OCI-LY3 (cell line): Measurements from ENCODE around the gene PKM.
A peak's percentile ranks its signal among the peaks of the same experiment; 100 is the strongest.

Source experiments
- H2AFZ ChIP-seq: fragments of 200-600, 300-600 bp; shearing (Covaris generic); 2 replicates; pipeline ENCODE4 v1.6.0; 2014; ENCODE audit warnings: antibody characterized with exemption, low read depth, low read length
- H3K27ac ChIP-seq: fragments of 200-600, 300-600 bp; sonication (generic); 2 replicates; pipeline ENCODE4 v1.5.1; 2014; ENCODE audit warnings: mild to moderate bottlenecking, low read length, moderate library complexity, mixed read lengths
- H3K27me3 ChIP-seq: fragments of 200-600, 300-600 bp; sonication (generic); 2 replicates; pipeline ENCODE4 v1.6.1; 2014; ENCODE audit warnings: low read depth, low read length, mixed read lengths
- H3K36me3 ChIP-seq: fragments of 200-600, 300-600 bp; sonication (generic); replicated peaks from 2 replicates; pipeline ENCODE3; 2014; ENCODE audit warnings: low read depth, low read length, mixed read lengths
- H3K4me1 ChIP-seq: fragments of 300-600, 200-600 bp; sonication (generic); 2 replicates; pipeline ENCODE4 v1.6.1; 2014; ENCODE audit warnings: low read length, mixed read lengths
- H3K4me2 ChIP-seq: fragments of 200-600, 300-600 bp; sonication (generic); 2 replicates; pipeline ENCODE4 v1.6.1; 2014; ENCODE audit warnings: low read length, mixed read lengths
- H3K4me3 ChIP-seq: fragments of 300-600, 200-600 bp; sonication (generic); 2 replicates; pipeline ENCODE4 v1.5.1; 2014; ENCODE audit warnings: antibody characterized with exemption, mild to moderate bottlenecking, low read length, moderate library complexity
- H3K79me2 ChIP-seq: fragments of 300-600, 200-600 bp; shearing (Covaris generic); 2 replicates; pipeline ENCODE4 v1.6.1; 2014; ENCODE audit warnings: mild to moderate bottlenecking, low read length, mixed read lengths
- H3K9ac ChIP-seq: fragments of 300-600, 200-600 bp; shearing (Covaris generic); 2 replicates; pipeline ENCODE4 v1.6.0; 2014; ENCODE audit warnings: mild to moderate bottlenecking, low read length, moderate library complexity
- H3K9me3 ChIP-seq: fragments of 200-600, 300-600 bp; shearing (Covaris generic); 2 replicates; pipeline ENCODE4 v1.6.1; 2014; ENCODE audit warnings: low read length, mixed read lengths; ENCODE audit not compliant: insufficient read depth
- H4K20me1 ChIP-seq: fragments of 200-600, 300-600 bp; sonication (generic); 2 replicates; pipeline ENCODE4 v1.6.1; 2016; ENCODE audit warnings: low read length, mixed read lengths; ENCODE audit not compliant: insufficient read depth
- EZH2phosphoT487 ChIP-seq: fragments of 200-600 bp; shearing (Covaris generic); IDR thresholded peaks from 2 replicates; pipeline ENCODE4 v1.6.1; 2018; ENCODE audit warnings: antibody characterized with exemption, mixed run types, low read depth
- TF ChIP-seq, protein P1 (sequence below): fragments of 200-600, 300-600 bp; sonication (generic); IDR thresholded peaks from 2 replicates; pipeline ENCODE4 v1.5.1; 2014; ENCODE audit warnings: antibody characterized with exemption, low read length, low read depth

Gene PKM

DNA sequence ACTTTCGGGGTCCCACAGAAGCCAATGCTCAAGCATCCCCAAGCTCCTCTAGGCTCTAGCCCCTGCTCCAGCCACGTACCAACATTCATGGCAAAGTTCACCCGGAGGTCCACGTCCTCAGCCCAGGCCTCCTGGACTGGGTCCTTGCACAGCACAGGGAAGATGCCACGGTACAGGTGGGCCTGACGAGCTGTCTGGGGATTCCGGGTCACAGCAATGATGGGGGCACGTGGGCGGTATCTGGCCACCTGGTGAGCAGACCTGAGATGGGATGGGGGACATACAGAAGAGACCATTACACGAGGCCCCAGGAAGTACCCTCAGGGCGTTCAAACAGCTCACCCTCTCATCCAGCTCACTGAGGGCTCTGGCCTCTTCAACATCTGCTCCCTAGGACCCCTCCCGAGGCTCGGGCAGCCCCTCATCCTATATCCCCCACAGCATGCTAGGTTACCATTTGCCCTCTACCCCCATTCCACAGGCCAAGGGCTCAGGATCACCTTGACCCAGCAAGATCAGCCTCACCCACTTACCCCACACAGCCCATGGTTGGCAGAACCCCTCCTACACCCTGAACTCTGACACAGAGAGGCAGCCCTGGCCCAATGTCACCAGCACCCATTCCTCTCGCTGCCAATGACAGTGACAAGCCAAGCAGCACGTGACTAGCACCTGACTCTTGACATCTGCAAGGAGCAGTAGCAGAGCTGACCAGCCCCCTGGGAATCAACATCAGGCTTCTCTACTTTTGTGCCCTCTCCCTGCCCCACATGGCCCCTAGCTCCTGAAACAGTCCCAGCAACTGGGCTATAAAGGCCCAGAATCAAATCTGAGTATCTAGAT is 30.4 kb downstream of the PKM start:
- Histone ChIP-seq H3K4me3 (no peak overlapping the region), H3K4me2 (no peak overlapping the region), H3K79me2 (peaks cover 21% of the 10 kb centered on the region), H4K20me1 (peaks cover 85% of the 10 kb centered on the region), H2AFZ (no peak overlapping the region), H3K4me1 (peaks cover 5% of the 10 kb centered on the region), H3K9ac (no peak overlapping the region), H3K27ac (peak overlapping the region; percentile 12; the same call in 1 of the 2 replicates), H3K9me3 (no peaks in the 10 kb centered on the region), H3K27me3 (no peaks in the 10 kb centered on the region), H3K36me3 (peaks cover 76% of the 10 kb centered on the region)
- TF ChIP-seq, protein P1, sequence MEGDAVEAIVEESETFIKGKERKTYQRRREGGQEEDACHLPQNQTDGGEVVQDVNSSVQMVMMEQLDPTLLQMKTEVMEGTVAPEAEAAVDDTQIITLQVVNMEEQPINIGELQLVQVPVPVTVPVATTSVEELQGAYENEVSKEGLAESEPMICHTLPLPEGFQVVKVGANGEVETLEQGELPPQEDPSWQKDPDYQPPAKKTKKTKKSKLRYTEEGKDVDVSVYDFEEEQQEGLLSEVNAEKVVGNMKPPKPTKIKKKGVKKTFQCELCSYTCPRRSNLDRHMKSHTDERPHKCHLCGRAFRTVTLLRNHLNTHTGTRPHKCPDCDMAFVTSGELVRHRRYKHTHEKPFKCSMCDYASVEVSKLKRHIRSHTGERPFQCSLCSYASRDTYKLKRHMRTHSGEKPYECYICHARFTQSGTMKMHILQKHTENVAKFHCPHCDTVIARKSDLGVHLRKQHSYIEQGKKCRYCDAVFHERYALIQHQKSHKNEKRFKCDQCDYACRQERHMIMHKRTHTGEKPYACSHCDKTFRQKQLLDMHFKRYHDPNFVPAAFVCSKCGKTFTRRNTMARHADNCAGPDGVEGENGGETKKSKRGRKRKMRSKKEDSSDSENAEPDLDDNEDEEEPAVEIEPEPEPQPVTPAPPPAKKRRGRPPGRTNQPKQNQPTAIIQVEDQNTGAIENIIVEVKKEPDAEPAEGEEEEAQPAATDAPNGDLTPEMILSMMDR, result no peak
- no peak for TF ChIP-seq EZH2phosphoT487

DNA sequence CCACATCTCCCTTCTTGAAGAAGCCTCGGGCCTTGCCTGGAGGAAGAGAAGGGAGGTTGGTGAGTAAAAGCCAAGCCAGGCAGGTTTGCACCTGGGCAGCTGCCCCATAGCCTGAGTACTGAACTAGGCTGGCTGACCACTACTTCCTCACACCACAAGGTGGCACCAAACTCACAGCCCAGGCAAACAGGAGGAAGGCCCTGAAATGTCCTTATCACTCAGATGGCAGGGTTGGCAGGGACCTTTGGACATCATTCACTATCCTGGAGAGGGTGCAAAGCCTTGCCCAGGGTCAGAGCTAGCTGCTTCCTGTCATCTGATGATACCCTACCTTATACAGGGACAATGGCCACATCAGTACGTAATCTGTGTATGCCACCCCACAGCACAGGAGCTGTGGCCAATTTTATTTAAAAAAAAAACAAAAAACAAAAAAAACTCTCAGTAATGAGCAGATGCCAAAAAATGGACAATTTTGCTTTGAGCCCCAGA is 31.2 kb downstream of the PKM start:
- Histone ChIP-seq H3K9ac (no peak overlapping the region), H3K4me3 (no peak overlapping the region), H3K27ac (0 out of 2 replicates have a peak overlapping the region, but pooled peaks have one; percentile 8), H2AFZ (no peak overlapping the region), H3K27me3 (no peaks in the 10 kb centered on the region), H3K4me2 (no peak overlapping the region), H3K79me2 (peaks cover 14% of the 10 kb centered on the region), H4K20me1 (peaks cover 76% of the 10 kb centered on the region), H3K36me3 (peaks cover 67% of the 10 kb centered on the region), H3K9me3 (no peaks in the 10 kb centered on the region), H3K4me1 (peaks cover 13% of the 10 kb centered on the region)
- TF ChIP-seq EZH2phosphoT487, result no peak
- TF ChIP-seq, protein P1, result peak; percentile 91

DNA sequence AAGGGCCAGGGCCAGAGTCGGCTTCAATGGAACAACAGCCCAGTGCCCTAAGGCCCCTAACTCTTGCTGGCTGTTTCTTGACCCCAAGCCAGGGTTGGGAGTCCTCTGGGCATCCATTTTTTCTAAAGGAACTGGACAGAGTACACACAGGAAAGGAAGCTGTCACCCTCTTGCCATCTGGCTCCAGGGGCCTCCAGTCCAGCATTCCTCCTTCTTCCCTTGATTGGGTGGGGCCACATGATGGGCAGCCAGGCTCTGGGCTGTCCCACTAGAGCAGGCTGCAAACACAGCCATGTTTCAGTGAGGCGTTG is 31.8 kb downstream of the PKM start:
- Histone ChIP-seq H3K79me2 (peaks cover 8% of the 10 kb centered on the region), H3K9me3 (no peaks in the 10 kb centered on the region), H3K27ac (no peak overlapping the region), H3K27me3 (no peaks in the 10 kb centered on the region), H3K36me3 (peaks cover 61% of the 10 kb centered on the region), H2AFZ (no peak overlapping the region), H3K4me2 (no peak overlapping the region), H3K4me1 (peaks cover 14% of the 10 kb centered on the region), H3K4me3 (no peak overlapping the region), H4K20me1 (peaks cover 70% of the 10 kb centered on the region), H3K9ac (no peak overlapping the region)
- TF ChIP-seq, protein P1, result no peak
- no peak for TF ChIP-seq EZH2phosphoT487

DNA sequence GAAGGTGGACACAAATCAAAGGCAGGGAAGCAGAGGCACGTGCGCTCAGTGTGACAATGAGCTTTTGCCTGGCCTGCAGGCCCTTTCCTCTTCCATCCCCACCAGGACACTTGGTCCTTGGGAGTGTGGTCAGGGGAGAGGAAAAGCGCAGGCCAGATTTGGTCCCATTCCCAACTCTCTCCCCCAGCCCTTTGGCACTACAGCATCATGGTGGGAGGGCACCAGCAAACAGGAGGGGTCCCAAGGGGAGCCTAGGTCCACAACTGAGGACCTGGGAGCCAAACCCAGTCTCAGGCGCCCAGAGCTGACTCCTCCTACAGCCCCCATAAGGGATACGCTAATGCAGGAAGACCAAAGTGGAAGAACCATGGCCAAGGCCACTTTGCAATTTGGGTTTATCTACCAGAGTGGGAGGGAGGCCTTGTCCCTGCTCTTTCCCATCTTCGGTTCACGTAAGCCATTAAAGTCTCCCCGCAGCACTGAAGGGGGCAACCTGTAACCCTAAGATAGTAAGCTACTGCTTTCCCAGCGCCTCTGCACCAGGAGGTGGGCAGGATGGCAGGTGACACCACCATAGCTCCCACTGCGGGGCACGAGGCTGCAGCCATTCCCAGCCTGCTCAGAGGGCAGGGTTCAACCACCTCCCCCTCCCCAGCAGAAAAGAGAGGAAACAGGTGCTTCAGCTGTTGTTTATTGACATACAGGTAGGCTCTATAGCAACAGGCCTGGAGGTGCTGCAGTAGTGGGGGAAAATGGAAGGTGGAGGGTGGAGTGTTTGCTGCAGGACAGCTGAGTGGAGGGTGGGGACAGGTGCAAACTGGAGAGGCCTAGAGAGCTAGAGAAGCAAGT is 32.4 kb downstream of the PKM start:
- Histone ChIP-seq H3K36me3 (peaks cover 55% of the 10 kb centered on the region), H3K27ac (no peak overlapping the region), H4K20me1 (peaks cover 65% of the 10 kb centered on the region), H3K27me3 (no peaks in the 10 kb centered on the region), H3K4me3 (no peak overlapping the region), H3K9me3 (no peaks in the 10 kb centered on the region), H3K79me2 (peaks cover 3% of the 10 kb centered on the region), H2AFZ (no peak overlapping the region), H3K9ac (no peak overlapping the region), H3K4me2 (no peak overlapping the region), H3K4me1 (peaks cover 14% of the 10 kb centered on the region)
- TF ChIP-seq EZH2phosphoT487, result no peak
- TF ChIP-seq, protein P1, result no peak
